Measurements from ENCODE around the gene PTPRM. TPM values are rescaled to one million over a fixed set of nuclear protein-coding genes. Genes with fewer than 3 reads are reported as not detected.

Gene PTPRM
- total RNA-seq, 1 donor from 2014 or later, result 13.9 TPM

- no peak for TF ChIP-seq EZH2phosphoT487 (IDR thresholded peaks at IDR 0.05)
- no peak for TF ChIP-seq EZH2 (IDR thresholded peaks at IDR 0.05)
- TF ChIP-seq CTCF (IDR thresholded peaks at IDR 0.05), result no peak
- Mint-ChIP-seq H3K4me1 (peaks cover 26% of the 10 kb centered on the region), H3K4me3 (no peak overlapping the region), H3K27me3 (ENCODE audit: insufficient read depth, low read depth) (peaks cover 3% of the 10 kb centered on the region), H3K27ac (no peak overlapping the region), H3K36me3 (peaks cover 2% of the 10 kb centered on the region), H3K9me3 (peaks cover 3% of the 10 kb centered on the region)
- H3K4me3 ChIP-seq, result no peak overlapping the region
- H2AFZ ChIP-seq (replicated peaks), result no peak overlapping the region
- H3K9me3 ChIP-seq (ENCODE audit: low read depth), result no peaks in the 10 kb centered on the region
- no peaks in the 10 kb centered on the region for H3K36me3 ChIP-seq
- peaks cover under 1% of the 10 kb centered on the region for H3F3A ChIP-seq (ENCODE audit: low read depth)
- peaks cover 24% of the 10 kb centered on the region for H3K4me1 ChIP-seq
- H3K27me3 ChIP-seq, result no peaks in the 10 kb centered on the region
- H3K9ac ChIP-seq, result no peak overlapping the region
- H4K20me1 ChIP-seq (ENCODE audit: low read depth), result no peaks in the 10 kb centered on the region
- no peak overlapping the region for H3K27ac ChIP-seq
- no peaks in the 10 kb centered on the region for H3K79me2 ChIP-seq (ENCODE audit: low read depth)
- no peak overlapping the region for H3K4me2 ChIP-seq
- DNase-seq (ENCODE audit: low spot score), result no peak
Measured at GRCh38 chr18:7609617-7610016, 42.5 kb downstream of the PTPRM start.

GRCh38 chr18:7614042-7614441 lies 46.9 kb downstream of the PTPRM start:
- H4K20me1 ChIP-seq (ENCODE audit: low read depth), result no peaks in the 10 kb centered on the region
- peaks cover 23% of the 10 kb centered on the region for H3F3A ChIP-seq (ENCODE audit: low read depth)
- Mint-ChIP-seq H3K4me3 (no peak overlapping the region), H3K27me3 (ENCODE audit: insufficient read depth, low read depth) (no peaks in the 10 kb centered on the region), H3K9me3 (peaks cover 7% of the 10 kb centered on the region), H3K36me3 (peaks cover 2% of the 10 kb centered on the region), H3K4me1 (peaks cover 21% of the 10 kb centered on the region), H3K27ac (no peak overlapping the region)
- TF ChIP-seq CTCF (IDR thresholded peaks at IDR 0.05) (no peak), EZH2 (IDR thresholded peaks at IDR 0.05) (no peak), EZH2phosphoT487 (IDR thresholded peaks at IDR 0.05) (no peak)
- peaks cover 26% of the 10 kb centered on the region for H3K4me1 ChIP-seq
- H3K9ac ChIP-seq, result no peak overlapping the region
- H3K9me3 ChIP-seq (ENCODE audit: low read depth), result no peaks in the 10 kb centered on the region
- H3K36me3 ChIP-seq, result no peaks in the 10 kb centered on the region
- H3K27me3 ChIP-seq, result no peaks in the 10 kb centered on the region
- H3K27ac ChIP-seq, result no peak overlapping the region
- DNase-seq (ENCODE audit: low spot score), result no peak
- no peak overlapping the region for H3K4me3 ChIP-seq
- H2AFZ ChIP-seq (replicated peaks), result no peak overlapping the region
- no peaks in the 10 kb centered on the region for H3K79me2 ChIP-seq (ENCODE audit: low read depth)
- no peak overlapping the region for H3K4me2 ChIP-seq

GRCh38 chr18:7615840-7616239 lies 48.7 kb downstream of the PTPRM start:
- no peaks in the 10 kb centered on the region for H3K9me3 ChIP-seq (ENCODE audit: low read depth)
- no peaks in the 10 kb centered on the region for H3K27me3 ChIP-seq
- H3K4me1 ChIP-seq, result peaks cover 43% of the 10 kb centered on the region
- no peak overlapping the region for H3K4me3 Mint-ChIP-seq
- H3K4me2 ChIP-seq, result no peak overlapping the region
- no peak for TF ChIP-seq EZH2phosphoT487 (IDR thresholded peaks at IDR 0.05)
- TF ChIP-seq EZH2 (IDR thresholded peaks at IDR 0.05), result no peak
- no peak for TF ChIP-seq CTCF (IDR thresholded peaks at IDR 0.05)
- H2AFZ ChIP-seq (replicated peaks), result no peak overlapping the region
- no peaks in the 10 kb centered on the region for H3K27me3 Mint-ChIP-seq (ENCODE audit: insufficient read depth, low read depth)
- H3K36me3 Mint-ChIP-seq, result peaks cover 2% of the 10 kb centered on the region
- peaks cover 34% of the 10 kb centered on the region for H3K4me1 Mint-ChIP-seq
- H3K27ac Mint-ChIP-seq, result no peak overlapping the region
- H3K9ac ChIP-seq, result no peak overlapping the region
- no peaks in the 10 kb centered on the region for H4K20me1 ChIP-seq (ENCODE audit: low read depth)
- no peak overlapping the region for H3K27ac ChIP-seq
- H3K79me2 ChIP-seq (ENCODE audit: low read depth), result no peaks in the 10 kb centered on the region
- H3K36me3 ChIP-seq, result no peaks in the 10 kb centered on the region
- H3F3A ChIP-seq (ENCODE audit: low read depth), result peaks cover 36% of the 10 kb centered on the region
- DNase-seq (ENCODE audit: low spot score), result no peak
- H3K9me3 Mint-ChIP-seq, result peaks cover 7% of the 10 kb centered on the region
- no peak overlapping the region for H3K4me3 ChIP-seq

Data from neural progenitor cell (in vitro differentiated cells).